Measurements from ENCODE around the gene RTKN2.

The RTKN2 gene

DNA sequence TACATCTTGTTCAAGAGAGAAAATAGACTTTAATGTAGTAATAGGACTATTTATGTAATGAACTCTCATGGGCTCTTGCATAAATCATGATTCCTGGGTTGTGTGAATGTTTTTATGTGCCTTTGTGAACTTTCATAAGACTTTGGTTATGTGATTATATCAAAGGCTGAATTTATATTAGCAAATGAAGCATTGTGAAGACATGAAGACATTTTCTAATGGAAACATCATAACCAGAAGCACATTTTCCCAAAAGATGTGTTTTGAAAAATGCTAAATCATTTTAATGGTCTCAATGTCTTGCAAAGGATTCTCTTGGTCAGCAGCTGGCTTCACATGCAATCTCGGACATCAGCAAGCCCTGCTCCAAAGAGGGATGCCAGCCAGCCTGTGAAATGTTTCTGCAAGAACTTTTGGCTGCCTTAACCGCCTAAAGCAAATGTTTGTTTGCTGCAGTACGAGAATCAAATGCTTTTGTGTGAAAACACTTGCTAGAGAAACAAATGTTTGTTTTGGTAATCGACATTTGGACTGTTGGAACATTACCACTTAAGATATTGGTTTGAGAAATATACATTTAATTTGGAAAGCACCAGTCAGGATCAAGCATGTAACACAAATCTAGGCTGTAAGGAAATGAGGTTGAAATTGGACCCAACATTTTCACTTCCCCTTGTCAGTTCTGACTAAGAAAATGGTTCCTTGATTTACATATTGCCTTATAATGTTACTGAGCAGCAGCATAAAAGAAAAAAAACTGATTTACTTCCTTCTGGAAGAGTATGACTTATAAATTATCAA, 102.1 kb downstream of the RTKN2 start:
- peak overlapping the region; percentile 61 for H3K27ac ChIP-seq (ENCODE audit: low read depth, low read length)
- TF ChIP-seq, protein P1, sequence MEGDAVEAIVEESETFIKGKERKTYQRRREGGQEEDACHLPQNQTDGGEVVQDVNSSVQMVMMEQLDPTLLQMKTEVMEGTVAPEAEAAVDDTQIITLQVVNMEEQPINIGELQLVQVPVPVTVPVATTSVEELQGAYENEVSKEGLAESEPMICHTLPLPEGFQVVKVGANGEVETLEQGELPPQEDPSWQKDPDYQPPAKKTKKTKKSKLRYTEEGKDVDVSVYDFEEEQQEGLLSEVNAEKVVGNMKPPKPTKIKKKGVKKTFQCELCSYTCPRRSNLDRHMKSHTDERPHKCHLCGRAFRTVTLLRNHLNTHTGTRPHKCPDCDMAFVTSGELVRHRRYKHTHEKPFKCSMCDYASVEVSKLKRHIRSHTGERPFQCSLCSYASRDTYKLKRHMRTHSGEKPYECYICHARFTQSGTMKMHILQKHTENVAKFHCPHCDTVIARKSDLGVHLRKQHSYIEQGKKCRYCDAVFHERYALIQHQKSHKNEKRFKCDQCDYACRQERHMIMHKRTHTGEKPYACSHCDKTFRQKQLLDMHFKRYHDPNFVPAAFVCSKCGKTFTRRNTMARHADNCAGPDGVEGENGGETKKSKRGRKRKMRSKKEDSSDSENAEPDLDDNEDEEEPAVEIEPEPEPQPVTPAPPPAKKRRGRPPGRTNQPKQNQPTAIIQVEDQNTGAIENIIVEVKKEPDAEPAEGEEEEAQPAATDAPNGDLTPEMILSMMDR (IDR thresholded peaks at IDR 0.05; ENCODE audit: low read depth, low read length, poor library complexity, severe bottlenecking): no peak
- TF ChIP-seq EZH2phosphoT487 (IDR thresholded peaks at IDR 0.05; ENCODE audit: borderline replicate concordance, low read length): no peak

DNA sequence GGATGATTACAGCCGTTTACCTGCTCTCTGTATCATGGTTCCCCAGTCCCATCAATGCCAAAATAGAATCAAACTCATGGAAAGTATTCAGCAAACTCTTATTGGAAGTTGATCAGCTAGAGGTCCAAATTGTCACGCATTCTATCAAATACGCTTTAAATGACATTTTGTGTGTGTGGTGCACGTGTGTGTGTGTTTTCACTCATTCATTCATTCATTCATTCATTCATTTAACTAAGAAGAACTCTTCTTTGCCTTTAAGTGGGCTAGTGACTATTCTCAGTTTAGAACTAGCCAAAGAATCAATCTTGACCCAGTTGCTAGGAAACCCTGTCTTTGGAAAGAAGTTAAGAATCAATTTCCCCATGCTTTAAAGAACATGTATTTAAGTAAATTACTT, 102.8 kb downstream of the RTKN2 start:
- no peaks in the 10 kb centered on the region for H3K27me3 ChIP-seq (ENCODE audit: control insufficient read depth, low read length)
- no peaks in the 10 kb centered on the region for H3K9me2 ChIP-seq (replicated peaks; ENCODE audit: control insufficient read depth, low read length)
- H4K20me1 ChIP-seq (ENCODE audit: control insufficient read depth, insufficient read depth, low read depth, low read length): no peaks in the 10 kb centered on the region
- peak overlapping the region; percentile 70; the same call in 1 of the 2 replicates for H3K4me2 ChIP-seq (ENCODE audit: low read length)
- H3K4me1 ChIP-seq (ENCODE audit: control insufficient read depth, low read length): peaks cover 37% of the 10 kb centered on the region
- H3K27ac ChIP-seq (ENCODE audit: low read depth, low read length): peak overlapping the region; percentile 61
- no peak for TF ChIP-seq EZH2phosphoT487 (IDR thresholded peaks at IDR 0.05; ENCODE audit: borderline replicate concordance, low read length)
- TF ChIP-seq, protein P1 (IDR thresholded peaks at IDR 0.05; ENCODE audit: low read depth, low read length, poor library complexity, severe bottlenecking): no peak
- no peaks in the 10 kb centered on the region for H3K79me2 ChIP-seq (ENCODE audit: control insufficient read depth, low read length)
- no peaks in the 10 kb centered on the region; the same call in 1 of the 2 replicates for H3K36me3 ChIP-seq (ENCODE audit: control insufficient read depth, low read length)
- peaks cover 3% of the 10 kb centered on the region; the same call in 1 of the 2 replicates for H3F3A ChIP-seq (ENCODE audit: control insufficient read depth, insufficient read depth)
- H3K4me3 ChIP-seq (ENCODE audit: low read length): no peak overlapping the region; the same call in 1 of the 2 replicates
- no peaks in the 10 kb centered on the region for H3K9me3 ChIP-seq (ENCODE audit: control insufficient read depth, insufficient read depth, low read length)

More for the DNA sequence above, 102.1 kb downstream of the RTKN2 start:
- no peaks in the 10 kb centered on the region for H4K20me1 ChIP-seq (ENCODE audit: control insufficient read depth, insufficient read depth, low read depth, low read length)
- H3K79me2 ChIP-seq (ENCODE audit: control insufficient read depth, low read length): no peaks in the 10 kb centered on the region
- no peaks in the 10 kb centered on the region for H3K9me3 ChIP-seq (ENCODE audit: control insufficient read depth, insufficient read depth, low read length)
- H3K4me2 ChIP-seq (ENCODE audit: low read length): peak overlapping the region; percentile 70
- H3K36me3 ChIP-seq (ENCODE audit: control insufficient read depth, low read length): no peaks in the 10 kb centered on the region; the same call in 1 of the 2 replicates
- peak overlapping the region; percentile 50 for H3K4me3 ChIP-seq (ENCODE audit: low read length)
- peaks cover 38% of the 10 kb centered on the region for H3K4me1 ChIP-seq (ENCODE audit: control insufficient read depth, low read length)
- no peaks in the 10 kb centered on the region for H3K9me2 ChIP-seq (replicated peaks; ENCODE audit: control insufficient read depth, low read length)
- H3K27me3 ChIP-seq (ENCODE audit: control insufficient read depth, low read length): no peaks in the 10 kb centered on the region
- H3F3A ChIP-seq (ENCODE audit: control insufficient read depth, insufficient read depth): peaks cover 4% of the 10 kb centered on the region; the same call in 1 of the 2 replicates

DNA sequence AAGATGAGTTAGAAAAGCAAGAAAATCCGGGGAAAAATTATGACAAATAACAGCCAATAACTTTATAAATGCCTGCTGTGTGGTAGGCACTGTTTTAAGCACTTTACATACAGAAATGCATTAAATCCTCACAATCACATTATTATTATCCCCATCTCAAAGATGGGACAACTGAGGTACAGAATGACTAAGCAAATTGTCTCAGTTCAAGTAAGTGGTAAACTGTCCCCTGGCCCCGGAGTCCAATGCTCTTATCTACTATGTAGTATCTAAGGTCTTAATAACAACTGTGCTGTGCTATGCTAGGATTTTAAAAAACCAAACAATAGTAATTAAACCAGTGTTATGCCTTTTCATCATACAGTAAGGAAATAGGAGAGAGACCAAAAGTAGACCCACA, 105.6 kb downstream of the RTKN2 start:
- peaks cover 28% of the 10 kb centered on the region for H3K4me1 ChIP-seq (ENCODE audit: control insufficient read depth, low read length)
- no peaks in the 10 kb centered on the region for H3K27me3 ChIP-seq (ENCODE audit: control insufficient read depth, low read length)
- no peak overlapping the region for H3K4me3 ChIP-seq (ENCODE audit: low read length)
- no peaks in the 10 kb centered on the region for H3K9me3 ChIP-seq (ENCODE audit: control insufficient read depth, insufficient read depth, low read length)
- no peak overlapping the region for H3K4me2 ChIP-seq (ENCODE audit: low read length)
- no peak for TF ChIP-seq EZH2phosphoT487 (IDR thresholded peaks at IDR 0.05; ENCODE audit: borderline replicate concordance, low read length)
- TF ChIP-seq, protein P1 (IDR thresholded peaks at IDR 0.05; ENCODE audit: low read depth, low read length, poor library complexity, severe bottlenecking): no peak
- no peaks in the 10 kb centered on the region for H3F3A ChIP-seq (ENCODE audit: control insufficient read depth, insufficient read depth)
- no peaks in the 10 kb centered on the region for H3K9me2 ChIP-seq (replicated peaks; ENCODE audit: control insufficient read depth, low read length)
- no peak overlapping the region for H3K27ac ChIP-seq (ENCODE audit: low read depth, low read length)
- H3K36me3 ChIP-seq (ENCODE audit: control insufficient read depth, low read length): no peaks in the 10 kb centered on the region; the same call in 1 of the 2 replicates
- no peaks in the 10 kb centered on the region for H3K79me2 ChIP-seq (ENCODE audit: control insufficient read depth, low read length)
- no peaks in the 10 kb centered on the region for H4K20me1 ChIP-seq (ENCODE audit: control insufficient read depth, insufficient read depth, low read depth, low read length)
